ENCODE measurements around the gene NEURL1. TPM values are rescaled to one million over a fixed set of nuclear protein-coding genes. Genes with fewer than 3 reads are reported as not detected.
"Not testable (repeated sequence)": the region's sequence is repeated elsewhere in the genome, so short reads cannot be mapped to it uniquely, and the experiment has no call there.

NEURL1 gene
- total and polyA plus RNA-seq, 2 donors (not counting 1 experiment from before 2014, with no cell fraction given): 0.30 to 0.57 TPM

GRCh38 chr10:103481974-103482531 is 11.5 kb upstream of the NEURL1 start:
- Mint-ChIP-seq H3K27me3 (no peaks in the 10 kb centered on the region), H3K27ac (peak overlapping the region; percentile 7), H3K9me3 (ENCODE audit: insufficient read depth) (no peaks in the 10 kb centered on the region), H3K4me1 (peaks cover 12% of the 10 kb centered on the region), H3K4me3 (no peak overlapping the region)
- H3K9me3 ChIP-seq (ENCODE audit: control extremely low read depth in 1 of 3, control insufficient read depth in 2 of 3, insufficient read depth in 1 of 3, low read length in 2 of 3): no peaks in the 10 kb centered on the region
- ChIA-PET CTCF (interaction anchor here (1.1 to 12.2 kb wide), 8 partner anchors 10 to 111 kb away, joined by 3 to 345 read pairs (median 13); partner anchors contain the start of gene CALHM2), POLR2A (no interaction called here)
- H3K36me3 ChIP-seq (replicated peaks in 1 of 2; ENCODE audit: control extremely low read depth in 1 of 2, control insufficient read depth in 1 of 2, extremely low read depth in 1 of 2, insufficient read depth in 2 of 2, low read length in 1 of 2): no peaks in the 10 kb centered on the region
- intact Hi-C loops (cut with micrococcal nuclease): loop anchor here (1.0 to 10.0 kb wide), 4 partner anchors 10 to 647 kb away; partner anchors contain the start of genes CALHM2 and CYP17A1
- ATAC-seq (ENCODE audit: low read depth) (peak; percentile 81), DNase-seq (peak; percentile 82)
- no peaks in the 10 kb centered on the region for H4K20me1 ChIP-seq (ENCODE audit: control insufficient read depth, insufficient read depth, low read length, poor library complexity, severe bottlenecking)
- H3K4me1 ChIP-seq (ENCODE audit: control insufficient read depth in 2 of 2, insufficient read depth in 2 of 2, low read length in 2 of 2): peaks cover 0 to 13% of the 10 kb centered on the region in 2 donors
- H3K27ac ChIP-seq (ENCODE audit: low read length in 2 of 2): no peak overlapping the region
- no peaks in the 10 kb centered on the region for H3K79me2 ChIP-seq (ENCODE audit: control insufficient read depth, insufficient read depth, low read length)
- WGBS (ENCODE audit: insufficient coverage): 56% methylated on average over 10 of the region's 12 CpGs
- TF ChIP-seq EZH2 (IDR thresholded peaks at IDR 0.05; ENCODE audit: borderline replicate concordance, insufficient read depth, low read depth, low read length, poor library complexity, severe bottlenecking) (no peak), CTCF (IDR thresholded peaks at IDR 0.05) (peak; percentile 81)
- H3K4me3 ChIP-seq (ENCODE audit: control extremely low read depth in 1 of 5, extremely low read depth in 1 of 5, insufficient read depth in 1 of 5, low read depth in 2 of 5, low read length in 4 of 5): no peak overlapping the region
- H3K4me2 ChIP-seq (replicated peaks; ENCODE audit: low read depth, low read length, poor library complexity, severe bottlenecking): no peak overlapping the region
- no peaks in the 10 kb centered on the region for H3K27me3 ChIP-seq (replicated peaks in 1 of 4; ENCODE audit: control extremely low read depth in 1 of 4, control insufficient read depth in 3 of 4, insufficient read depth in 4 of 4, low read length in 3 of 4)
- H2AFZ ChIP-seq (ENCODE audit: insufficient read depth, low read depth, low read length, poor library complexity, severe bottlenecking): no peak overlapping the region
- no peak overlapping the region for H3K9ac ChIP-seq (ENCODE audit: low read length)

GRCh38 chr10:103486635-103487409 is 6.7 kb upstream of the NEURL1 start:
- not testable (repeated sequence) for H3K4me2 ChIP-seq (replicated peaks; ENCODE audit: low read depth, low read length, poor library complexity, severe bottlenecking); ATAC-seq (ENCODE audit: low read depth); H3K27me3 ChIP-seq (replicated peaks in 1 of 4; ENCODE audit: control extremely low read depth in 1 of 4, control insufficient read depth in 3 of 4, insufficient read depth in 4 of 4, low read length in 3 of 4); H3K27ac ChIP-seq (ENCODE audit: low read length in 2 of 2); H3K9me3 Mint-ChIP-seq (ENCODE audit: insufficient read depth); H3K79me2 ChIP-seq (ENCODE audit: control insufficient read depth, insufficient read depth, low read length); H3K4me3 ChIP-seq (ENCODE audit: control extremely low read depth in 1 of 5, extremely low read depth in 1 of 5, insufficient read depth in 1 of 5, low read depth in 2 of 5, low read length in 4 of 5); H3K27ac Mint-ChIP-seq; H3K9ac ChIP-seq (ENCODE audit: low read length); H4K20me1 ChIP-seq (ENCODE audit: control insufficient read depth, insufficient read depth, low read length, poor library complexity, severe bottlenecking); H3K9me3 ChIP-seq (ENCODE audit: control extremely low read depth in 1 of 3, control insufficient read depth in 2 of 3, insufficient read depth in 1 of 3, low read length in 2 of 3); H2AFZ ChIP-seq (ENCODE audit: insufficient read depth, low read depth, low read length, poor library complexity, severe bottlenecking); H3K36me3 ChIP-seq (replicated peaks in 1 of 2; ENCODE audit: control extremely low read depth in 1 of 2, control insufficient read depth in 1 of 2, extremely low read depth in 1 of 2, insufficient read depth in 2 of 2, low read length in 1 of 2); H3K27me3 Mint-ChIP-seq; DNase-seq; H3K4me3 Mint-ChIP-seq
- intact Hi-C loops (cut with micrococcal nuclease): loop anchor here (10.0 kb wide), 1 partner anchor 652 kb away; the partner anchor contains the start of gene CYP17A1
- ChIA-PET POLR2A (interaction anchor here (0.7 kb wide), 1 partner anchor 70 kb away, joined by 4 read pairs; no protein-coding TSS in a partner anchor), CTCF (interaction anchor here (1.0 to 12.2 kb wide), 8 partner anchors 12 to 571 kb away, joined by 3 to 345 read pairs (median 10); partner anchors contain the start of gene CALHM2)
- 96% methylated on average over 6 of the region's 8 CpGs for WGBS (ENCODE audit: insufficient coverage)
- peaks cover 23% of the 10 kb centered on the region for H3K4me1 Mint-ChIP-seq
- peaks cover 10 to 17% of the 10 kb centered on the region in 2 donors for H3K4me1 ChIP-seq (ENCODE audit: control insufficient read depth in 2 of 2, insufficient read depth in 2 of 2, low read length in 2 of 2)
